BE2C (cell line): Measurements from ENCODE around the gene PARP8.

ENCODE experiments used
- DNase-seq: peaks from one replicate; pipeline ENCODE4 v3.0.0-alpha.2; 2020
- H3K27me3 ChIP-seq: fragments of 250-450 bp; sonication (Bioruptor Pico); 2 replicates; pipeline ENCODE4 v1.5.1; 2020; ENCODE audit warnings: mild to moderate bottlenecking
- H3K36me3 ChIP-seq: fragments of 250-450 bp; sonication (Bioruptor Pico); 2 replicates; pipeline ENCODE4 v1.5.1; 2020; ENCODE audit warnings: mild to moderate bottlenecking
- H3K4me1 ChIP-seq: fragments of 250-450 bp; sonication (Bioruptor Pico); 2 replicates; pipeline ENCODE4 v1.5.1; 2020
- H3K4me3 ChIP-seq: 2 replicates; pipeline ENCODE4 v1.5.1; 2011; ENCODE audit warnings: low read depth, low read length
- H3K9me3 ChIP-seq: fragments of 250-450 bp; sonication (Bioruptor Pico); 2 replicates; pipeline ENCODE4 v1.5.1; 2020
- CTCF ChIP-seq: IDR thresholded peaks from 2 replicates; pipeline ENCODE4 v1.5.1; 2012; ENCODE audit warnings: mild to moderate bottlenecking, low read depth, low read length

PARP8 gene

GRCh38 chr5:50843091-50843490 lies 176.7 kb downstream of the PARP8 start:
- H3K4me3 ChIP-seq, result no peak overlapping the region
- H3K27me3 ChIP-seq, result peaks cover 3% of the 10 kb centered on the region; the same call in 1 of the 2 replicates
- no peak for TF ChIP-seq CTCF
- H3K9me3 ChIP-seq, result no peaks in the 10 kb centered on the region
- no peaks in the 10 kb centered on the region for H3K36me3 ChIP-seq
- DNase-seq, result no peak
- no peaks in the 10 kb centered on the region for H3K4me1 ChIP-seq

- DNase-seq, result no peak
- no peak for TF ChIP-seq CTCF
- Histone ChIP-seq H3K27me3 (peaks cover 3% of the 10 kb centered on the region; the same call in 1 of the 2 replicates), H3K36me3 (no peaks in the 10 kb centered on the region), H3K4me1 (no peaks in the 10 kb centered on the region), H3K4me3 (no peak overlapping the region), H3K9me3 (no peaks in the 10 kb centered on the region)
Observed at GRCh38 chr5:50846261-50846660, 179.8 kb downstream of the PARP8 start.

GRCh38 chr5:50849554-50849953 lies 183.1 kb downstream of the PARP8 start:
- Histone ChIP-seq H3K36me3 (no peaks in the 10 kb centered on the region), H3K4me1 (no peaks in the 10 kb centered on the region), H3K4me3 (no peak overlapping the region), H3K27me3 (peaks cover 4% of the 10 kb centered on the region; the same call in 1 of the 2 replicates), H3K9me3 (no peaks in the 10 kb centered on the region)
- no peak for TF ChIP-seq CTCF
- DNase-seq, result no peak

- H3K4me3 ChIP-seq, result no peak overlapping the region
- DNase-seq, result no peak
Observed at GRCh38 chr5:50853151-50853550, 186.7 kb downstream of the PARP8 start.

GRCh38 chr5:50854082-50854481 lies 187.6 kb downstream of the PARP8 start:
- Histone ChIP-seq H3K4me1 (no peaks in the 10 kb centered on the region), H3K36me3 (no peaks in the 10 kb centered on the region), H3K27me3 (peaks cover 4% of the 10 kb centered on the region; the same call in 1 of the 2 replicates), H3K9me3 (no peaks in the 10 kb centered on the region), H3K4me3 (no peak overlapping the region)
- no peak for TF ChIP-seq CTCF
- DNase-seq, result no peak

More at GRCh38 chr5:50853151-50853550, 186.7 kb downstream of the PARP8 start:
- Histone ChIP-seq H3K4me1 (no peaks in the 10 kb centered on the region), H3K27me3 (peaks cover 4% of the 10 kb centered on the region; the same call in 1 of the 2 replicates), H3K9me3 (no peaks in the 10 kb centered on the region), H3K36me3 (no peaks in the 10 kb centered on the region)
- TF ChIP-seq CTCF, result no peak

- H3K4me1 ChIP-seq, result no peaks in the 10 kb centered on the region
- no peak for TF ChIP-seq CTCF
Observed at GRCh38 chr5:50855001-50855400, 188.6 kb downstream of the PARP8 start.

More at GRCh38 chr5:50855001-50855400, 188.6 kb downstream of the PARP8 start:
- H3K4me3 ChIP-seq, result no peak overlapping the region
- no peaks in the 10 kb centered on the region for H3K36me3 ChIP-seq
- no peak for DNase-seq
- peaks cover 4% of the 10 kb centered on the region; the same call in 1 of the 2 replicates for H3K27me3 ChIP-seq
- no peaks in the 10 kb centered on the region for H3K9me3 ChIP-seq
